ENCODE measurements around the gene TBX4. TPM values are rescaled to one million over a fixed set of nuclear protein-coding genes. Genes with fewer than 3 reads are reported as not detected.
A peak's percentile ranks its signal among the peaks of the same experiment; 100 is the strongest.

The TBX4 gene
- total RNA-seq, 1 donor from 2014 or later: not detected

DNA sequence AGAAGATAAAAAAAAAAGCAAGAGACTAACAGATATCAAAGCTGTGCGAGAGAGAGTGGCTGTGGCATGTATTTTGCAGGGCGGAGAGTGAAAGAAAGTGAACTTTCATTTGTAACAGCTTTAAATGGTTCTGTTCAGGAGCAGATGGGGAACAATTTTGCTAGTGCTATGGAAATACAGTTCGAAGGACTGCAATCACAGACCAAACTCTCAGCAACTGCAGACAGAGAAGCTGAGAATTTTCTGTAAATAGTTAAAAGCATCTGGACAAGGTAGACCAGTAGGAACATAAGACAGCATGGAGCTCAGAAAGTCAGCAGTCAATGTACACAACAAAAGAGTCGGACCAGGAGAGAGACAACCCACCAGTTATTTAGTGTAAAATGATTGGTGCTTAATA lies 62.3 kb downstream of the TBX4 start:
- H3K36me3 Mint-ChIP-seq: no peaks in the 10 kb centered on the region
- no peaks in the 10 kb centered on the region for H3F3A ChIP-seq (ENCODE audit: low read depth)
- H4K20me1 ChIP-seq (ENCODE audit: low read depth): no peaks in the 10 kb centered on the region
- no peak overlapping the region for H3K9ac ChIP-seq
- no peaks in the 10 kb centered on the region for H3K4me1 Mint-ChIP-seq
- no peak overlapping the region for H3K4me3 ChIP-seq
- H3K27ac Mint-ChIP-seq: no peak overlapping the region
- H3K9me3 Mint-ChIP-seq: no peaks in the 10 kb centered on the region
- H2AFZ ChIP-seq (replicated peaks): peak overlapping the region; percentile 30
- no peaks in the 10 kb centered on the region for H3K79me2 ChIP-seq (ENCODE audit: low read depth)
- no peaks in the 10 kb centered on the region for H3K4me1 ChIP-seq
- H3K4me2 ChIP-seq: no peak overlapping the region
- no peaks in the 10 kb centered on the region for H3K9me3 ChIP-seq (ENCODE audit: low read depth)
- H3K36me3 ChIP-seq: no peaks in the 10 kb centered on the region
- TF ChIP-seq, protein P1, sequence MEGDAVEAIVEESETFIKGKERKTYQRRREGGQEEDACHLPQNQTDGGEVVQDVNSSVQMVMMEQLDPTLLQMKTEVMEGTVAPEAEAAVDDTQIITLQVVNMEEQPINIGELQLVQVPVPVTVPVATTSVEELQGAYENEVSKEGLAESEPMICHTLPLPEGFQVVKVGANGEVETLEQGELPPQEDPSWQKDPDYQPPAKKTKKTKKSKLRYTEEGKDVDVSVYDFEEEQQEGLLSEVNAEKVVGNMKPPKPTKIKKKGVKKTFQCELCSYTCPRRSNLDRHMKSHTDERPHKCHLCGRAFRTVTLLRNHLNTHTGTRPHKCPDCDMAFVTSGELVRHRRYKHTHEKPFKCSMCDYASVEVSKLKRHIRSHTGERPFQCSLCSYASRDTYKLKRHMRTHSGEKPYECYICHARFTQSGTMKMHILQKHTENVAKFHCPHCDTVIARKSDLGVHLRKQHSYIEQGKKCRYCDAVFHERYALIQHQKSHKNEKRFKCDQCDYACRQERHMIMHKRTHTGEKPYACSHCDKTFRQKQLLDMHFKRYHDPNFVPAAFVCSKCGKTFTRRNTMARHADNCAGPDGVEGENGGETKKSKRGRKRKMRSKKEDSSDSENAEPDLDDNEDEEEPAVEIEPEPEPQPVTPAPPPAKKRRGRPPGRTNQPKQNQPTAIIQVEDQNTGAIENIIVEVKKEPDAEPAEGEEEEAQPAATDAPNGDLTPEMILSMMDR (IDR thresholded peaks at IDR 0.05): no peak
- no peak overlapping the region for H3K4me3 Mint-ChIP-seq
- H3K27me3 ChIP-seq: no peaks in the 10 kb centered on the region
- no peaks in the 10 kb centered on the region for H3K27me3 Mint-ChIP-seq (ENCODE audit: insufficient read depth, low read depth)
- no peak overlapping the region for H3K27ac ChIP-seq
- no peak for DNase-seq (ENCODE audit: low spot score)

- H3K36me3 ChIP-seq: no peaks in the 10 kb centered on the region
- TF ChIP-seq, protein P1 (IDR thresholded peaks at IDR 0.05): no peak
- TF ChIP-seq EZH2phosphoT487 (IDR thresholded peaks at IDR 0.05) (no peak), EZH2 (IDR thresholded peaks at IDR 0.05) (no peak)
- no peaks in the 10 kb centered on the region for H3F3A ChIP-seq (ENCODE audit: low read depth)
- no peak overlapping the region for H2AFZ ChIP-seq (replicated peaks)
- H3K9ac ChIP-seq: no peak overlapping the region
- no peaks in the 10 kb centered on the region for H3K9me3 ChIP-seq (ENCODE audit: low read depth)
- no peak overlapping the region for H3K27ac Mint-ChIP-seq
- no peaks in the 10 kb centered on the region for H3K4me1 Mint-ChIP-seq
- no peak for DNase-seq (ENCODE audit: low spot score)
- H3K79me2 ChIP-seq (ENCODE audit: low read depth): no peaks in the 10 kb centered on the region
- no peaks in the 10 kb centered on the region for H3K4me1 ChIP-seq
- H3K9me3 Mint-ChIP-seq: no peaks in the 10 kb centered on the region
- no peak overlapping the region for H3K4me2 ChIP-seq
- H3K4me3 ChIP-seq: no peak overlapping the region
- H3K27me3 ChIP-seq: no peaks in the 10 kb centered on the region
- no peaks in the 10 kb centered on the region for H3K36me3 Mint-ChIP-seq
- H3K27me3 Mint-ChIP-seq (ENCODE audit: insufficient read depth, low read depth): no peaks in the 10 kb centered on the region
- no peak overlapping the region for H3K4me3 Mint-ChIP-seq
- no peak overlapping the region for H3K27ac ChIP-seq
- H4K20me1 ChIP-seq (ENCODE audit: low read depth): no peaks in the 10 kb centered on the region
These were observed 65.0 kb downstream of the TBX4 start for GRCh38 chr17:61517265-61517664.

DNA sequence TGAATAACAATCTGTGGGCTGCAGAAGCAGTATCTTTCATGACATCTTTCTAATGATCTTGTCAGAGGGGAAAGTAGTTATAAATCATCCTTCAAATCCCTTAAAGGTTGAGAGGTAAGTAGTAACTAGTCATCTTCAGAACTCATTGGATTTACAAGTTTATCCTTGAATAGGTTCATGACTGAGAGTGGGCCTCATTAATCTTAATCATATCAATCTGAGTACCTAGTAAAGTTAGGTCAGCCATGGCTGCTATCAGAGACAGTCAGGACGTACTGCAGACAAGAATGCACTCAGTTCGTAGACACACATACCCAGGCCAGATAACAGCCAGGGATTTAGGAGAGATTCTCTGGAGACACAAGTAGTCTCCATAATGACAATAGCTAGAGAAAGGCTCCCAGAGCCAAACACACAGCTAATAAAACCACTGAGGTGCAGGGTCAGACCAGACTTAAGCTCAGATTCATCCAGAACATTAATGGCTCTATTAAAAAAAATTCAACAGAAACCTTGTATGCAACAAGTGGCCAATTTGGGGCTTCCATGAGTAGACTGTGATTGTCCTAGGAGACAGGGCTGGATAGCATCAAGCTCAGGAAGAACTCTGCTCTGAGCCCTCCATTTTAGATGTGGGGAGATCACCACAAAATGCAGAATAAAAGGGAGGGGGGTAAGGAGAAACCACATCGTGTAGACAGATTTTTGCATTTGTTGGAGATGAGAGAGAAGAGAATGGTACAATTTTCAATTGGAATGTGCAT lies 65.8 kb downstream of the TBX4 start:
- no peak overlapping the region for H3K27ac ChIP-seq
- DNase-seq (ENCODE audit: low spot score): no peak
- H3K4me1 Mint-ChIP-seq: no peaks in the 10 kb centered on the region
- no peaks in the 10 kb centered on the region for H4K20me1 ChIP-seq (ENCODE audit: low read depth)
- no peaks in the 10 kb centered on the region for H3K36me3 Mint-ChIP-seq
- no peak overlapping the region for H3K4me2 ChIP-seq
- no peaks in the 10 kb centered on the region for H3K4me1 ChIP-seq
- H3K9me3 ChIP-seq (ENCODE audit: low read depth): no peaks in the 10 kb centered on the region
- TF ChIP-seq, protein P1 (IDR thresholded peaks at IDR 0.05): no peak
- TF ChIP-seq EZH2 (IDR thresholded peaks at IDR 0.05) (no peak), EZH2phosphoT487 (IDR thresholded peaks at IDR 0.05) (no peak)
- no peaks in the 10 kb centered on the region for H3K79me2 ChIP-seq (ENCODE audit: low read depth)
- no peak overlapping the region for H3K4me3 ChIP-seq
- H3K27me3 Mint-ChIP-seq (ENCODE audit: insufficient read depth, low read depth): no peaks in the 10 kb centered on the region
- H2AFZ ChIP-seq (replicated peaks): no peak overlapping the region
- H3K27ac Mint-ChIP-seq: no peak overlapping the region
- no peak overlapping the region for H3K9ac ChIP-seq
- H3K27me3 ChIP-seq: no peaks in the 10 kb centered on the region
- H3K4me3 Mint-ChIP-seq: no peak overlapping the region
- no peaks in the 10 kb centered on the region for H3K36me3 ChIP-seq
- H3K9me3 Mint-ChIP-seq: no peaks in the 10 kb centered on the region
- H3F3A ChIP-seq (ENCODE audit: low read depth): no peaks in the 10 kb centered on the region
